Bronchial epithelial cell (primary cell): ENCODE results near the gene MAT2B. TPM values are rescaled to one million over a fixed set of nuclear protein-coding genes. Genes with fewer than 3 reads are reported as not detected.

Experiments used
- DNase-seq: peaks from one replicate; pipeline ENCODE4 v3.0.0-alpha.2; 2010; ENCODE audit warnings: low read depth
- FAIRE-seq: peaks from 2 replicates; lab custom pipeline; 2011; peaks lifted over from hg19 to GRCh38; lab: Jason Lieb, UNC
- H3K27me3 ChIP-seq: 2 replicates; pipeline ENCODE4 v1.5.1; 2011; ENCODE audit warnings: low read length; ENCODE audit not compliant: control insufficient read depth, insufficient read depth
- H3K36me3 ChIP-seq: 2 replicates; pipeline ENCODE4 v1.5.1; 2011; ENCODE audit warnings: low read length; ENCODE audit not compliant: control insufficient read depth, insufficient read depth
- H3K4me3 ChIP-seq: 2 replicates; pipeline ENCODE4 v1.5.1; 2011; ENCODE audit warnings: mild to moderate bottlenecking, low read depth, low read length, control low read depth
- CTCF ChIP-seq: IDR thresholded peaks from 2 replicates; pipeline ENCODE4 v1.5.1; 2011; ENCODE audit warnings: mild to moderate bottlenecking, moderate library complexity, low read length, control low read depth, inconsistent platforms; ENCODE audit not compliant: insufficient read depth, severe bottlenecking
- total RNA-seq: library from RNA; depleted of rRNA; stranded (reverse); fragments of >200 nt; gene quantifications from 2 replicates; pipeline ENCODE4 v1.2.1, GENCODE V29; 2014

MAT2B gene
- total RNA-seq, 1 donor from 2014 or later = 71.1 TPM

GRCh38 chr5:163509291-163509951 lies 4.0 kb downstream of the MAT2B start:
- DNase-seq (peak; percentile 97), FAIRE-seq (no peak)
- Histone ChIP-seq H3K36me3 (peaks cover 4% of the 10 kb centered on the region), H3K4me3 (peak overlapping the region; percentile 10), H3K27me3 (no peaks in the 10 kb centered on the region)
- no peak for TF ChIP-seq CTCF

- Histone ChIP-seq H3K27me3 (no peaks in the 10 kb centered on the region), H3K4me3 (no peak overlapping the region), H3K36me3 (peaks cover 9% of the 10 kb centered on the region)
- TF ChIP-seq CTCF = no peak
- DNase-seq = no peak
- no peak for FAIRE-seq
These were observed 7.1 kb downstream of the MAT2B start for GRCh38 chr5:163512526-163512925.

- no peak for DNase-seq
- TF ChIP-seq CTCF = no peak
These were observed 19.7 kb downstream of the MAT2B start for GRCh38 chr5:163525096-163525495.

GRCh38 chr5:163529698-163530097 lies 24.3 kb downstream of the MAT2B start:
- FAIRE-seq (no peak), DNase-seq (no peak)
- TF ChIP-seq CTCF = no peak
- Histone ChIP-seq H3K4me3 (no peak overlapping the region), H3K27me3 (no peaks in the 10 kb centered on the region), H3K36me3 (no peaks in the 10 kb centered on the region)

More at GRCh38 chr5:163525096-163525495, 19.7 kb downstream of the MAT2B start:
- Histone ChIP-seq H3K36me3 (no peaks in the 10 kb centered on the region), H3K4me3 (no peak overlapping the region), H3K27me3 (no peaks in the 10 kb centered on the region)
- no peak for FAIRE-seq

GRCh38 chr5:163531272-163531671 lies 25.9 kb downstream of the MAT2B start:
- no peak for TF ChIP-seq CTCF

More at GRCh38 chr5:163531272-163531671, 25.9 kb downstream of the MAT2B start:
- no peak for FAIRE-seq
- Histone ChIP-seq H3K36me3 (no peaks in the 10 kb centered on the region), H3K4me3 (no peak overlapping the region), H3K27me3 (no peaks in the 10 kb centered on the region)
- no peak for DNase-seq
